GM12875 (cell line): Measurements from ENCODE around the gene PCDHGC3.

ENCODE experiments used
- H3K4me3 ChIP-seq: one replicate; pipeline ENCODE4 v1.5.1; 2011; ENCODE audit warnings: low read depth, low read length, control low read depth
- CTCF ChIP-seq: IDR thresholded peaks from 2 replicates; pipeline ENCODE4 v1.5.1; 2011; ENCODE audit warnings: low read depth, mild to moderate bottlenecking, control low read depth, inconsistent platforms, low read length, moderate library complexity, borderline replicate concordance; ENCODE audit not compliant: insufficient read depth

PCDHGC3 gene

GRCh38 chr5:141524604-141525597 is 49.1 kb downstream of the PCDHGC3 start:
- H3K4me3 ChIP-seq = no peak overlapping the region
- TF ChIP-seq CTCF = peak; percentile 99

GRCh38 chr5:141525653-141526052 is 49.9 kb downstream of the PCDHGC3 start:
- TF ChIP-seq CTCF = no peak
- H3K4me3 ChIP-seq = no peak overlapping the region

- no peak overlapping the region for H3K4me3 ChIP-seq
- no peak for TF ChIP-seq CTCF
These were observed 51.7 kb downstream of the PCDHGC3 start for GRCh38 chr5:141527426-141527825.
